Stimulated activated CD8-positive, alpha-beta memory T cell treated with anti-CD3 and anti-CD28 coated beads, Interleukin-15, amount 100 ng/mL, for 1 hour (primary cell): ENCODE data around the gene FAM161A.
"Not testable (repeated sequence)": the region's sequence is repeated elsewhere in the genome, so short reads cannot be mapped to it uniquely, and the experiment has no call there.

ENCODE experiments used
- DNase-seq: peaks from one replicate; pipeline ENCODE4 v3.0.0-alpha.2; 2020; ENCODE audit warnings: low read depth

The FAM161A gene

GRCh38 chr2:61841286-61841685 is 12.6 kb downstream of the FAM161A start:
- no peak for DNase-seq

GRCh38 chr2:61834893-61835292 is 19.0 kb downstream of the FAM161A start:
- no peak for DNase-seq

- no peak for DNase-seq
These were observed 19.9 kb downstream of the FAM161A start for GRCh38 chr2:61833971-61834370.

- DNase-seq, result no peak
These were observed 21.5 kb downstream of the FAM161A start for GRCh38 chr2:61832183-61832841.

GRCh38 chr2:61822255-61822654 is 31.6 kb downstream of the FAM161A start:
- DNase-seq, result no peak

GRCh38 chr2:61816480-61817355 is 37.1 kb downstream of the FAM161A start:
- DNase-seq, result no peak

GRCh38 chr2:61814539-61815160 is 39.2 kb downstream of the FAM161A start:
- no peak for DNase-seq

GRCh38 chr2:61813314-61813713 is 40.5 kb downstream of the FAM161A start:
- not testable (repeated sequence) for DNase-seq

- no peak for DNase-seq
These were observed 42.0 kb downstream of the FAM161A start for GRCh38 chr2:61811821-61812220.

GRCh38 chr2:61810203-61810602 is 43.7 kb downstream of the FAM161A start:
- not testable (repeated sequence) for DNase-seq

- not testable (repeated sequence) for DNase-seq
These were observed 45.2 kb downstream of the FAM161A start for GRCh38 chr2:61808693-61809092.

- DNase-seq, result no peak
These were observed 46.7 kb downstream of the FAM161A start for GRCh38 chr2:61807036-61807757.

GRCh38 chr2:61802548-61802947 is 51.3 kb downstream of the FAM161A start:
- no peak for DNase-seq

GRCh38 chr2:61799099-61799498 is 54.8 kb downstream of the FAM161A start:
- DNase-seq, result no peak

GRCh38 chr2:61797446-61797845 is 56.4 kb downstream of the FAM161A start:
- DNase-seq, result not testable (repeated sequence)

GRCh38 chr2:61795408-61795807 is 58.5 kb downstream of the FAM161A start:
- DNase-seq, result no peak

- peak; percentile 28 for DNase-seq
These were observed 60.4 kb downstream of the FAM161A start for GRCh38 chr2:61793389-61793836.

- no peak for DNase-seq
These were observed 61.4 kb downstream of the FAM161A start for GRCh38 chr2:61792355-61792890.

GRCh38 chr2:61789807-61790602 is 63.9 kb downstream of the FAM161A start:
- DNase-seq, result no peak

GRCh38 chr2:61787941-61788563 is 65.8 kb downstream of the FAM161A start:
- DNase-seq, result no peak

GRCh38 chr2:61786876-61787275 is 67.0 kb downstream of the FAM161A start:
- no peak for DNase-seq
